HG02840 (cell line): Measurements from ENCODE around the gene CHST5.

ENCODE experiments used
- ATAC-seq: cut with Tn5 transposase; IDR thresholded peaks from one replicate; pipeline ENCODE4 v1.9.1; 2021; ENCODE audit warnings: mild to moderate bottlenecking, moderate library complexity, moderate number of reproducible peaks; ENCODE audit not compliant: unreplicated experiment, low FRiP score

Gene CHST5

GRCh38 chr16:75481475-75481874 lies 54.4 kb downstream of the CHST5 start:
- no peak for ATAC-seq

GRCh38 chr16:75479421-75479990 lies 56.4 kb downstream of the CHST5 start:
- ATAC-seq, result no peak
